Spinal cord (tissue), 10 donors: Measurements from ENCODE around the gene SSR4. TPM values are rescaled to one million over a fixed set of nuclear protein-coding genes. Genes with fewer than 3 reads are reported as not detected.
"Not testable (repeated sequence)": the region's sequence is repeated elsewhere in the genome, so short reads cannot be mapped to it uniquely, and the experiment has no call there.

Experiments used
- DNase-seq, 6 donors: peaks; one replicate each; pipeline versions ENCODE4 v3.0.0 to v3.0.0-alpha.2; 2013 to 2015; ENCODE audit warnings: low spot score in 6 of 6, low read depth in 4 of 6
- H3K27ac ChIP-seq: one replicate; pipeline ENCODE4 v1.5.1; 2013; ENCODE audit warnings: low read depth, low read length, control low read depth
- H3K27me3 ChIP-seq: one replicate; pipeline ENCODE4 v1.6.1; 2013; ENCODE audit warnings: low read length; ENCODE audit not compliant: control insufficient read depth, insufficient read depth
- H3K36me3 ChIP-seq: one replicate; pipeline ENCODE4 v1.6.1; 2013; ENCODE audit warnings: low read length; ENCODE audit not compliant: control insufficient read depth, insufficient read depth
- H3K4me1 ChIP-seq: one replicate; pipeline ENCODE4 v1.6.1; 2013; ENCODE audit warnings: low read length; ENCODE audit not compliant: control insufficient read depth, insufficient read depth
- H3K4me3 ChIP-seq: one replicate; pipeline ENCODE4 v1.5.1; 2013; ENCODE audit warnings: low read depth, low read length, control low read depth
- H3K9me3 ChIP-seq: one replicate; pipeline ENCODE4 v1.6.1; 2013; ENCODE audit warnings: low read length; ENCODE audit not compliant: control insufficient read depth, insufficient read depth
- WGBS: methylation state at CpG from one replicate; pipeline ENCODE4 v1.1.5; 2013; ENCODE audit warnings: missing lambda C conversion rate; ENCODE audit not compliant: insufficient coverage; 5-methylcytosine and 5-hydroxymethylcytosine counted together
- long read RNA-seq, 4 donors: transcript quantifications; one replicate each; lab custom pipeline, GENCODE V29; 2026
- polyA plus RNA-seq, 2 donors: library from polyadenylated mRNA; unstranded; fragments of 120-200 nt; gene quantifications; one replicate each; pipeline ENCODE4 v1.2.1, GENCODE V29; 2013; ENCODE audit not compliant: insufficient read length in 2 of 2
- total RNA-seq, 2 donors: library from RNA; depleted of rRNA in 1 of 2; stranded (reverse); fragments of 120-200 nt in 1 of 2; fragments of >200 nt in 1 of 2; gene quantifications; one replicate each; pipeline versions ENCODE4 v1.2.3 to v1.2.4, GENCODE V29; 2013 to 2014
- donor health status: healthy.

The SSR4 gene
- total RNA-seq (100 to 1,000 TPM in 1 of 2 donors, 10 to 100 TPM in 1; 95.5 to 317 TPM), polyA plus RNA-seq (100 to 1,000 TPM; 166 to 186 TPM)
- long read RNA-seq, donor 1, transcript SSR4-203 (6 exons, 643 nt): major isoform, 172 of 195 reads
- long read RNA-seq, donor 1, transcript SSR4-210 (5 exons, 701 nt): minor isoform, 6 of 195 reads
- long read RNA-seq, donor 1, partial matches to known transcripts: 10 of 195 reads
- long read RNA-seq, donor 1, other reads (novel, unspliced or antisense): 0 of 195 reads
- long read RNA-seq, donor 2, transcript SSR4-203 (6 exons, 643 nt): major isoform, 55 of 58 reads
- long read RNA-seq, donor 2, partial matches to known transcripts: 0 of 58 reads
- long read RNA-seq, donor 2, other reads (novel, unspliced or antisense): 0 of 58 reads
- long read RNA-seq, donor 3, transcript SSR4-203 (6 exons, 643 nt): major isoform, 78 of 84 reads
- long read RNA-seq, donor 3, partial matches to known transcripts: 0 of 84 reads
- long read RNA-seq, donor 3, other reads (novel, unspliced or antisense): 0 of 84 reads
- long read RNA-seq, donor 4, transcript SSR4-203 (6 exons, 643 nt): major isoform, 272 of 320 reads
- long read RNA-seq, donor 4, transcript SSR4-210 (5 exons, 701 nt): minor isoform, 15 of 320 reads
- long read RNA-seq, donor 4, transcript SSR4-205 (3 exons, 427 nt): minor isoform, 8 of 320 reads
- long read RNA-seq, donor 4, partial matches to known transcripts: 18 of 320 reads
- long read RNA-seq, donor 4, other reads (novel, unspliced or antisense): 0 of 320 reads

DNA sequence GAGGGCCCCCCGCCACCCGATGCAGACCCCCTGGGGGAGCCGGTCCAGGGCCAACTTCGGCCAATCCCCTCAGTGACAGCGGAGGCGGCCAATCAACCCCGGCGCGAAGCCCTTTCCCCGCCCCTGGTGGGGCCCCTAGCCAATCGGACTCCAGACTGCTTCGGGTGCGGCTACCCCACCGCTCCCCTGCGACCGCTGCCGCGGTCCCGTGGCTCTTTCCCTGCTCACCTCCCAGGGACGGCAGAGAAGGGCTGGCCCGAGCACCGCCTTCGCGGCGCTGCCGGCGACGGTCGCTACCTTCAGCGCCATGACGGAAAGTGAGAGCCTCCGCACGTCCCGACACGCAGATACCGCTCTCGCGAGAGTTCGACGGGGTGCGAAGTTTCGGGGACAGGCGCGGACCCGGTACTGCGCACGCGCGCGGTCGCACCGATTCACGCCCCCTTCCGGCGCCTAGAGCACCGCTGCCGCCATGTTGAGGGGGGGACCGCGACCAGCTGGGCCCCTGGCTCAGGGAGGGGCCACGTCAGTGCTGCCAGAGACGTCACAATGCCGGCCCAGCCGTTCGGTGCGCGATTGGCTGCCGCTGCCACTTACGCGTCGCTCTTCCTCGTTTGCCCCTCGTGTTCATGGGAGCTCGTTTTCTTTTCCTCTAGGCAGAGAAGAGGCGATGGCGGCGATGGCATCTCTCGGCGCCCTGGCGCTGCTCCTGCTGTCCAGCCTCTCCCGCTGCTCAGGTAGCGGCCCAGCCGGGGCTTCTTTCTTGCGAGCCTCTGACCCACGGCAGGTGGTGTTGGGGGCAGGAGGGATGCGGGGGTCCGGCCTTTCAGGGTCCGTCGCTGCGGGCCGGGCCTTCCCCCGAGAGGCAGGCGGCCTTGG, at the start of gene SSR4, which contains the start of gene IDH3G:
SSR4 (plus strand) TSS at position 651 of the 879 bp plus-strand sequence; CDS start at position 671, 20 bp downstream.
IDH3G (minus strand) TSS at position 358 of the 879 bp plus-strand sequence; CDS start at position 309, 49 bp downstream.
- 18% methylated on average over 91 of the region's 92 CpGs for WGBS
- peaks cover 55% of the 10 kb centered on the region for H3K4me1 ChIP-seq
- no peaks in the 10 kb centered on the region for H3K27me3 ChIP-seq
- peaks cover 2% of the 10 kb centered on the region for H3K9me3 ChIP-seq
- peak within 1 kb of the TSS; percentile 95 for H3K27ac ChIP-seq
- DNase-seq: peak; percentile 77 to 98 (median 86)
- peaks cover 56% of the 10 kb centered on the region for H3K36me3 ChIP-seq
- H3K4me3 ChIP-seq: peak within 1 kb of the TSS; percentile 75

DNA sequence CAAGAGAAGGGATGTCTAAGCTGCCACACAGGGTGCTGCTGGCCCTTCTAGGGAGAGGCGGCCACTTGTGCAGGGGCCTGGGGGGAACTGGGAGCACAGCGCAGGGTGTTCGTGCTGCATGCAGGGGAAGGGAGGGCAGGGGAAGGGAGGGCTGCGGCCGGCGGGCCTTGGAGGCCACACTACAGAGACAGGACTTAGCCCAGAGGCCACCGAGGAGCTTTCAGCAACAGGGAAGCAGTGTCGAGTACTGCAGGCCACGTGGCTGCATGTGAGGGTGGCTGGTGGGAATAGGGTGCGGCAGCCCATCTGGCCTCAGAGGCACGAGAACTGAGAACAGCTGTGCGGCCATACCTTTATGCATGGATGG, 49.4 kb upstream of the SSR4 start:
- H3K9me3 ChIP-seq, H3K27me3 ChIP-seq, DNase-seq, H3K4me3 ChIP-seq, H3K27ac ChIP-seq: not testable (repeated sequence)
- Histone ChIP-seq H3K4me1 (peaks cover 13% of the 10 kb centered on the region), H3K36me3 (peaks cover 14% of the 10 kb centered on the region)
- 60% methylated on average over 12 of the region's 12 CpGs for WGBS

DNA sequence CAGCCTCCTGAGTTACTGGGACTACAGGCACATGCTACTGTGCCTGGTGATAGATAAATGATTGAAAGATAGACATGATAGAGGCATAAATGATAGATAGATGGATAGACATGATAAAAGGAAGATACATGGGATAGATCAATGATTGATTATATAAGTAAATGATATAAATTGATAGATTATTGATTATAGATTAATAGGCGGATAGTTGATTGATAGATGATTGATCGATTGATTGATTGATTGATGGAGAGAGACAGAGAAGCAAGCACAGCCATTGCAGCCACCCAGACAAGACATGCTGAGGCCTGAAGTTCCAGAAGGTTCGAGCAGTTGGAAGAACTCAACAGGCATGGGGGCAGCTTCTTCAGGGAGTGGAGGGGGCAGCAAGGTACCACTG, 48.1 kb upstream of the SSR4 start:
- WGBS: 78% methylated on average over 3 of the region's 3 CpGs
- peaks cover 2% of the 10 kb centered on the region for H3K9me3 ChIP-seq
- DNase-seq: no peak
- no peaks in the 10 kb centered on the region for H3K27me3 ChIP-seq
- no peak overlapping the region for H3K27ac ChIP-seq
- H3K4me1 ChIP-seq: peaks cover 13% of the 10 kb centered on the region
- no peak overlapping the region for H3K4me3 ChIP-seq
- peaks cover 3% of the 10 kb centered on the region for H3K36me3 ChIP-seq

DNA sequence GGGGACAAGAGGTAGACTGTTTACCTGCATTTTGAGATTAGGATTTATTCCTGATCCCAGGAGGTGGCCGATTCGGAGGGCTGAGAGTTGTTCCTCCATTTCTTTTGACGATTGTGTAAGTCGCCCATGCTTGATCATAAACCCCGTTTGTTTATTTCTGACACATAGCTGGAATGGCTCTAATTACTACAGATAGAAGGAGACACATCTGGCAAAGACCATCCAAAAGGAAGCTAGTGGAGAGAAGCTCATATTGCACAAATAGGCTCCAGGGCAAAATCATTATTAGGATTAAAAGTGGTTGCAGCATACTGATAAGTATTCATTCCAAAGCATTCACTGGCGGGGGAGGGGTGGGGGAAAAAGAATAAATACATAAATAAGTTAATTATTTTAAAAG, 47.5 kb upstream of the SSR4 start:
- WGBS: 76% methylated on average over 5 of the region's 6 CpGs
- DNase-seq: peak in 1 of 6 donors; percentile 28
- peaks cover 13% of the 10 kb centered on the region for H3K4me1 ChIP-seq

DNA sequence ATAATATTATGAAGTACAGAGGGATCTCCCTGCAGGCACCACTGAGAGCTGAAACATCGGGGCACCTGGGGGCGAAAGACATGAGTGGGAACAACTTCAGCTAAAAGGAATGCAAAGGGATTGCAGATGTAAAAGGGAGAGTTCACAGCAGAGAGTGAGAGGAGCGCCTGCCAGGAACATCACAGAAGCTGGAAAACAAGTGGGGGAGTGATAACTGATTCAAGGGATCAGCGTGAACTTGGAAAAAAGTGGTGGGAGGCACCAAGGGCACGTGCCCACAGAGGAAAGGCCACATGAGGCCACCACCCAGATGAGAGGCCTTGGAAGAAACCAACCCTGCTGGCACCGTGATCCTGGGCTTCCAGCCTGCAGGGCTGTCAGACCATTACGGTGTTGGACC, 45.5 kb upstream of the SSR4 start:
- not testable (repeated sequence) for H3K4me3 ChIP-seq, DNase-seq, H3K27ac ChIP-seq, H3K4me1 ChIP-seq, H3K36me3 ChIP-seq, H3K27me3 ChIP-seq, H3K9me3 ChIP-seq
- 74% methylated on average over 7 of the region's 7 CpGs for WGBS

More for the DNA sequence above, 47.5 kb upstream of the SSR4 start:
- not testable (repeated sequence) for H3K27ac ChIP-seq, H3K36me3 ChIP-seq, H3K9me3 ChIP-seq, H3K27me3 ChIP-seq, H3K4me3 ChIP-seq

DNA sequence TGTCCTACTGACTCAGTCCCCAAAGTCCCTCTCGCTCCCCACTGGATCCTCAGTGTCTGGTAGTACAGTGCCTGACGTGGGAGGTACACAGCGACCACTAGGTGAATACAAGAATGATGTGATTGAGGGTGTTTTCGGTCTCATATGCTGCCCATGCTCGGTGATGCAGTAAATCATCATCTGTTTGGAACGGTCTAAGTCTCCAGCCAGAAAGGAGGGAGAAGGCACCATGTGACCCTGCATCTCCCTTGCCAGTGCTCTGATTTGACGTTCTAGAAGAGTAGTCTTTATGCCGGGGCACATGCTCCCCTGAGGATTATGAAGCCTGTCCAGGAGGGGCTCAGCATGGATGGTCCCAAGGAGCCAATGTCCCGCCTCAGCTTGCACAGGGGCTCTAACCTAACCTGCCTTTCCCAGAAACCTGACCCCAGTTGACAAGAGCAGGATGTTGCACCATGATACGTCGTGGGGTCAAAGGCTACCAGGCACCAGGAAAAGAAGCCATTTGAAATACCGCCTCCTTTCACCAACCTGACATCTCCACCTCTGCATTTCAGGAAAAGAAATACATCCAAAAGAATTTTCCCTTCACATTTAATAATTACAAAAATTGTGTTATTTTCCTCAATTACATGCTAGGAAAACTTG, 44.2 kb upstream of the SSR4 start:
- peaks cover 2% of the 10 kb centered on the region for H3K9me3 ChIP-seq
- no peaks in the 10 kb centered on the region for H3K27me3 ChIP-seq
- H3K36me3 ChIP-seq: no peaks in the 10 kb centered on the region
- WGBS: 60% methylated on average over 11 of the region's 12 CpGs
- H3K27ac ChIP-seq: no peak overlapping the region
- H3K4me1 ChIP-seq: no peaks in the 10 kb centered on the region
- no peak for DNase-seq
- H3K4me3 ChIP-seq: no peak overlapping the region

DNA sequence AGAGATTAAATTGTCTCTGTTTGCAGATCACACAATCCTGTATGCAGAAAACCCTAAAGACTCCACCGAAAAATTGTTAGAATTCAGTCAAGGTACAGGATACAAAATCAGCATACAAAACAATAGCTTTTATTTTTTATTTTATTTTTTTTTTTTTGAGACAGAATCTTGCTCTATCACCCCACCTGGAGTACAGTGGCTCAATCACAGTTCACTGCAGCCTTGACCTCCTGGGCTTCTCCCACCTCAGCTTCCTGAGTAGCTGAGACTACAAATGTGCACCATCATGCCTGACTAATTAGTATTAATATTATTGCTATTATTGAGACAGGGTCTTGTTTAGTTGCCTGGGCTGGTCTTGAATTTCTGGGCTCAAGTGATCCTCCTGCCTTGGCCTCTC, 39.3 kb upstream of the SSR4 start:
- WGBS: no CpG with 5 or more reads among the region's 1 CpG
- no peaks in the 10 kb centered on the region for H3K9me3 ChIP-seq
- no peaks in the 10 kb centered on the region for H3K36me3 ChIP-seq
- H3K27me3 ChIP-seq: no peaks in the 10 kb centered on the region
- H3K4me1 ChIP-seq: no peaks in the 10 kb centered on the region
- H3K4me3 ChIP-seq: no peak overlapping the region
- DNase-seq: no peak
- H3K27ac ChIP-seq: no peak overlapping the region

DNA sequence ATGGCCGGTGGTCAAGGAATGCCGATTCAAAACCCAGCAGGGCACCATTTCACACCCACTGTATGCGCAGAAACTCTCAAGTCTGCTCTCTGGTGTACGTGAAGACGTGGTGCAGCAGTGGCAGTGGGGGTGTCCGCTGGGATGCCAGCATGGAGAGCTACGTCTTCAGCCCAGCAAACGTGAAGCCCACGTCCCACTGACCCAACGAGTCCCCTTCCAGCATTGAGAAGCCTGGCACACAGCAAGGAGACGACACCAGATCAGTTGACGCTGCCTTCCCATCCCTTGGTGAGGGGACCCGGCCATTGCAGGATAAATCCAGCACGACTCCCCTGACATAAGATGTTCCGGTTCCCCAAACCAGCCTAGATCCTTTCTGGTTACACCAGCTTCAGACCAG, 32.6 kb upstream of the SSR4 start:
- no peak overlapping the region for H3K27ac ChIP-seq
- 74% methylated on average over 14 of the region's 15 CpGs for WGBS
- no peak overlapping the region for H3K4me3 ChIP-seq
- H3K4me1 ChIP-seq: peaks cover 30% of the 10 kb centered on the region
- no peaks in the 10 kb centered on the region for H3K9me3 ChIP-seq
- H3K27me3 ChIP-seq: no peaks in the 10 kb centered on the region
- peaks cover 5% of the 10 kb centered on the region for H3K36me3 ChIP-seq
- no peak for DNase-seq
